DOHH2 (cell line): Measurements from ENCODE around the gene SLC38A1.

ENCODE experiments used
- CTCF ChIP-seq: fragments of 200-600 bp; sonication (generic); IDR thresholded peaks from one replicate; pipeline ENCODE4 v1.5.1; 2014; ENCODE audit warnings: antibody characterized with exemption, mild to moderate bottlenecking, low read depth, low read length; ENCODE audit not compliant: poor library complexity, severe bottlenecking
- EZH2phosphoT487 ChIP-seq: fragments of 200-600 bp; sonication (generic); IDR thresholded peaks from 2 replicates; pipeline ENCODE4 v1.6.1; 2017; ENCODE audit warnings: borderline replicate concordance, mild to moderate bottlenecking, antibody characterized with exemption, low read length, moderate library complexity, mixed read lengths

- TF ChIP-seq CTCF (no peak), EZH2phosphoT487 (no peak)
Measured at GRCh38 chr12:46214668-46215436, 54.0 kb downstream of the SLC38A1 start.
